Epithelial cell of proximal tubule (primary cell): ENCODE results near the gene CACNB2. TPM values are rescaled to one million over a fixed set of nuclear protein-coding genes. Genes with fewer than 3 reads are reported as not detected.

Experiments used
- DNase-seq: peaks from one replicate; pipeline ENCODE4 v3.0.0-alpha.2; 2011; ENCODE audit warnings: low read depth
- H3K4me3 ChIP-seq: 2 replicates; pipeline ENCODE4 v1.5.1; 2011; ENCODE audit warnings: low read depth, mild to moderate bottlenecking, low read length
- CTCF ChIP-seq: conservative IDR thresholded peaks from 2 replicates; pipeline ENCODE4 v1.5.1; 2012; ENCODE audit warnings: low read depth, mild to moderate bottlenecking, low read length
- total RNA-seq: library from RNA; depleted of rRNA; stranded (reverse); fragments of >200 nt; gene quantifications from 2 replicates; pipeline ENCODE4 v1.2.3, GENCODE V29; 2015

The CACNB2 gene
- total RNA-seq, 1 donor from 2014 or later: not detected

DNA sequence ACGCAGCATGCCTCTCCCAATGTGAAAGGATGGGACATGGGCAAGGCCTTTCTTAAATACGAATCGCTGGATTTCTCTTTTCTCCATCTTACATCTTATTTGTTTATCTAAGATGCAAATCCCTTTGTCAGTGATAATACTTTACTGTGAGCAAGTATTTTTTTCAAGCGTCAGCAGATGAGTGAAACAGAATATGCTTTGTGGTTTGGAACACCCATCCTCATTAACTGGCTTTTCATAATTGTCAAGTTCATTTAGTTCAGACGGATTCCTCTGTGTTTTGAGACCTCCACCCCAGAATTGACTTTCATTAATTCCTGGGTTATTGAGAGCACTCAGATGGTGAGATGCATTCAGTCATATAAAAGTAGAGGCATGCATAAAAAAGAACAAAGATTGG lies 361.4 kb downstream of the CACNB2 start:
- no peak for DNase-seq
- TF ChIP-seq CTCF: no peak
- H3K4me3 ChIP-seq: no peak overlapping the region

DNA sequence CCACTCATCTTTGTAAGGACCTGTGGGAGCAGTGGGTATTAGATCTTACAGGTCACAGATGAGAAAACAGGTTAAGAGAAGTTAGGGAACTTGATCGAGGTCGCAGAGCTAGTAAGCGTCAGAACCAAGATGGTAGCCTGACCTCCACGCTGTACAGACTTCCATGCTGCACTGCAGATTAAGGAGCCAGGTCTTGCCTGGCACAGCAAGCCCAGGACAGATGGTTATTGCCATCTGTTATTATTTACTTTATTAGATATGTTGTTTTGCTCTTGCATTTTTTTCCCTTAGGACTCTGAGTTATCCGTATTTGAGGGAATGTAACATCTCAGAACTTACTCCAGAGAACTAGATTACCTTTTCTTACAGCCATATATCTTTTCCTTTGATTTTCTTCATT lies 363.9 kb downstream of the CACNB2 start:
- TF ChIP-seq CTCF: no peak
- H3K4me3 ChIP-seq: no peak overlapping the region
- DNase-seq: no peak

DNA sequence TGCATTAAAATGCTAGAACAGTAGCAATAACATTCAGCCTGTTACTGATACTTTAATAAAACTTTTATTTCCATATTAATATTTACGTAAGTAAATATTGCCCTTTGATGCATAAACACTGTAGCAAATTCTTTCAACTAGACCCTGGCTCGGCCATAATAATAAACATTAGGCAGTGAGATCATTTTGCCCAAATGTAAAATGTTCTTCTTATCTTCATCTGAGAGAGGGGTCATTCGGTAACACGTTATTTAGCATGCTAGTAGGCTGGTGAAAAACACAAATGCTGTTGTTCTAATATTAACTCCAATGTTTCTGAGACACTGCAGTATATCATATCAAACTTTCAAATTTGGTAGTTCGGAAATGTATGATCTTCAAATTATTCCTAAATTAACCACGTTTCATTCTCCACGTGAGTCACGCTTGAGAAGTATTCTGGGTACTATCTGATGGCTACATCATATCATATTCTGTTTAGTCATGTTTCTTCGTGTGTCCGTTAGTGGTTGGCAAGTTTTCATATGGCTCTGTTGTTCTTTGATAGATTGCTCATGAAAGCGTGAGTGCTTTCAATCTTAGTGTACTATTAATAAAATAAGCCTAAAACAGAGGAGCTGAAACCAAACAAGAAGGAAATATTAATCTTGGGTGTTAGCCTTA lies 365.4 kb downstream of the CACNB2 start:
- DNase-seq: no peak
- H3K4me3 ChIP-seq: no peak overlapping the region
- TF ChIP-seq CTCF: no peak

DNA sequence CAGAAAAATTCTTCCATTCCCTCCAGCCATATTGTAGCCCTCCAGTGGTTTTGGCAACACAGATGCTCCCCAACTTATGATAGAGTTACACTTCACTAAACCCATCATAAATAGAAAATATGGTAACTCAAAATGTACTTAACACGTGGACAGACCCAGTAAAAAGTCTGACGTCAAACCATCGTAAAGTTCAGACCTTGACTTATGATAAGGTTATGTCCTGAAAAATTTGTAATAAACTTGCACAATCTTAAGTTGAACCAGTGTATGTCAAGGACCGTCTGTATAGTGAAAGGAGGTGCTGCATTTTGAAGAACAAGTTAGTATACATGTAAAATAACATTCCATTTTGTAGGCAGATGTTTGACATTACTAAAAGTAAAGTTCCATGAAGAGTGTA lies 368.4 kb downstream of the CACNB2 start:
- TF ChIP-seq CTCF: no peak
- DNase-seq: no peak
- H3K4me3 ChIP-seq: no peak overlapping the region

GRCh38 chr10:18514537-18514936 lies 374.3 kb downstream of the CACNB2 start:
- TF ChIP-seq CTCF: no peak
- DNase-seq: no peak
- H3K4me3 ChIP-seq: no peak overlapping the region

DNA sequence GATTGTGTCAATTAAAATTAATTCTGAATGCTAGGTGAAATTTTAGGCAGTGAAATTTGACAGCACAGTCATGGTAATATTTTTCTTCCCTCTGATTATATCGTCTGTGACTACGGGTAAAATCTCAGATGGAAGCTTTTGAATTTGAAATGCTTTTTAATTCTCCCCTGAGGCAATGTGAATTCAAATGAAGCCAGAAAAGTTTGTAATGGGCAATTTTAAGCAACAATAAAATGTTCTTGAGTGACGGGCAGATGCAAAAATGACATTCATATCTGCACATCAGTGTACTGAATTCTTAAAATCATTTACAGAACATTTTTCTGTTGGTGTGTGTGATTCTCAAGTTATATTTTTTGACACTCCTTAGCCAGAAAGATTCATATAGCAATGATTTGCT lies 376.6 kb downstream of the CACNB2 start:
- DNase-seq: no peak
- no peak for TF ChIP-seq CTCF
- H3K4me3 ChIP-seq: no peak overlapping the region

- no peak overlapping the region for H3K4me3 ChIP-seq
- no peak for DNase-seq
Measured at GRCh38 chr10:18523025-18523424, 382.8 kb downstream of the CACNB2 start.

More at GRCh38 chr10:18523025-18523424, 382.8 kb downstream of the CACNB2 start:
- TF ChIP-seq CTCF: no peak
